Activated gamma-delta T cell (primary cell): Measurements from ENCODE around the gene SLC16A13.

Source experiments
- DNase-seq: peaks from one replicate; lab custom pipeline; 2025; lab: John Stamatoyannopoulos, UW

SLC16A13 gene

GRCh38 chr17:7014261-7014994 is 21.4 kb upstream of the SLC16A13 start:
- peak; percentile 97 for DNase-seq

- DNase-seq = peak; percentile 52
These were observed 20.5 kb upstream of the SLC16A13 start for GRCh38 chr17:7014995-7015958.

- no peak for DNase-seq
These were observed 19.4 kb upstream of the SLC16A13 start for GRCh38 chr17:7016418-7016817.

- no peak for DNase-seq
These were observed 18.7 kb upstream of the SLC16A13 start for GRCh38 chr17:7016886-7017826.

- DNase-seq = no peak
These were observed 18.0 kb upstream of the SLC16A13 start for GRCh38 chr17:7017827-7018200.

- DNase-seq = no peak
These were observed 17.4 kb upstream of the SLC16A13 start for GRCh38 chr17:7018331-7018964.

- no peak for DNase-seq
These were observed 16.4 kb upstream of the SLC16A13 start for GRCh38 chr17:7019367-7019766.

GRCh38 chr17:7019839-7020519 is 15.8 kb upstream of the SLC16A13 start:
- DNase-seq = no peak

- no peak for DNase-seq
These were observed 14.7 kb upstream of the SLC16A13 start for GRCh38 chr17:7020894-7021664.

GRCh38 chr17:7021993-7022778 is 13.6 kb upstream of the SLC16A13 start:
- peak; percentile 58 for DNase-seq

GRCh38 chr17:7022781-7023571 is 12.8 kb upstream of the SLC16A13 start, which contains the start of gene BCL6B:
TSS of gene BCL6B (plus strand) at chr17:7023050. CDS start at chr17:7023672, 622 bp downstream.
- DNase-seq = no peak

- DNase-seq = peak; percentile 97
These were observed 12.0 kb upstream of the SLC16A13 start for GRCh38 chr17:7023576-7024401.

GRCh38 chr17:7024402-7024785 is 11.4 kb upstream of the SLC16A13 start:
- no peak for DNase-seq

- no peak for DNase-seq
These were observed 10.6 kb upstream of the SLC16A13 start for GRCh38 chr17:7025245-7025644.

- no peak for DNase-seq
These were observed 9.2 kb upstream of the SLC16A13 start for GRCh38 chr17:7026471-7027115.

GRCh38 chr17:7027335-7027734 is 8.5 kb upstream of the SLC16A13 start:
- no peak for DNase-seq

- DNase-seq = no peak
These were observed 6.7 kb upstream of the SLC16A13 start for GRCh38 chr17:7029096-7029495.
